Activated T-cell treated with anti-CD3 and anti-CD28 coated beads for 1 hour (primary cell): ENCODE results near the gene RAB35.

Experiments
- DNase-seq: peaks from one replicate; pipeline ENCODE4 v3.0.0-alpha.2; 2020; ENCODE audit warnings: low read depth

Gene RAB35

GRCh38 chr12:120132863-120133385 is 16.4 kb upstream of the RAB35 start:
- no peak for DNase-seq

GRCh38 chr12:120132054-120132836 is 15.7 kb upstream of the RAB35 start:
- no peak for DNase-seq

GRCh38 chr12:120131116-120131515 is 14.6 kb upstream of the RAB35 start:
- no peak for DNase-seq

GRCh38 chr12:120130011-120130410 is 13.5 kb upstream of the RAB35 start:
- DNase-seq = no peak

GRCh38 chr12:120126635-120127005 is 10.1 kb upstream of the RAB35 start:
- DNase-seq = no peak

GRCh38 chr12:120125792-120126634 is 9.5 kb upstream of the RAB35 start:
- no peak for DNase-seq

GRCh38 chr12:120125029-120125428 is 8.5 kb upstream of the RAB35 start:
- DNase-seq = no peak

- DNase-seq = no peak
Observed at GRCh38 chr12:120121766-120122293, 5.3 kb upstream of the RAB35 start.

- DNase-seq = no peak
Observed at GRCh38 chr12:120121343-120121742, 4.8 kb upstream of the RAB35 start.

GRCh38 chr12:120119271-120119973 is 2.9 kb upstream of the RAB35 start:
- DNase-seq = no peak

GRCh38 chr12:120118321-120119061 is 1.9 kb upstream of the RAB35 start:
- no peak for DNase-seq

- no peak for DNase-seq
Observed at GRCh38 chr12:120117961-120118320, 1.4 kb upstream of the RAB35 start.

- DNase-seq = peak; percentile 98
Observed at GRCh38 chr12:120116792-120117651, 469 bp upstream of the RAB35 start.

GRCh38 chr12:120115692-120116440 is 687 bp downstream of the RAB35 start:
- no peak for DNase-seq

- no peak for DNase-seq
Observed at GRCh38 chr12:120115066-120115465, 1.5 kb downstream of the RAB35 start.

GRCh38 chr12:120110550-120111501 is 5.7 kb downstream of the RAB35 start:
- DNase-seq = peak; percentile 19

GRCh38 chr12:120109570-120110267 is 6.8 kb downstream of the RAB35 start:
- no peak for DNase-seq

GRCh38 chr12:120106151-120106550 is 10.4 kb downstream of the RAB35 start:
- no peak for DNase-seq
